NCI-H2227 (cell line): ENCODE measurements around the gene WHAMM.
A peak's percentile ranks its signal among the peaks of the same experiment; 100 is the strongest.

Source experiments
- DNase-seq: peaks from one replicate; lab custom pipeline; 2025; ENCODE audit not compliant: unreplicated experiment; lab: John Stamatoyannopoulos, UW

WHAMM gene

GRCh38 chr15:82833362-82833682 lies 23.9 kb downstream of the WHAMM start:
- no peak for DNase-seq

- no peak for DNase-seq
Observed at GRCh38 chr15:82835391-82835917, 26.0 kb downstream of the WHAMM start.

GRCh38 chr15:82838096-82838735 lies 28.8 kb downstream of the WHAMM start:
- DNase-seq: no peak

- DNase-seq: no peak
Observed at GRCh38 chr15:82839136-82839535, 29.7 kb downstream of the WHAMM start.

- no peak for DNase-seq
Observed at GRCh38 chr15:82840166-82840565, 30.7 kb downstream of the WHAMM start.

GRCh38 chr15:82843566-82843965 lies 34.1 kb downstream of the WHAMM start:
- no peak for DNase-seq

- no peak for DNase-seq
Observed at GRCh38 chr15:82845686-82846085, 36.3 kb downstream of the WHAMM start.

- no peak for DNase-seq
Observed at GRCh38 chr15:82846621-82847020, 37.2 kb downstream of the WHAMM start.

- no peak for DNase-seq
Observed at GRCh38 chr15:82847703-82848102, 38.3 kb downstream of the WHAMM start.

- no peak for DNase-seq
Observed at GRCh38 chr15:82848241-82848993, 39.0 kb downstream of the WHAMM start.

GRCh38 chr15:82849556-82850512 lies 40.4 kb downstream of the WHAMM start:
- DNase-seq: peak; percentile 72

- DNase-seq: no peak
Observed at GRCh38 chr15:82850731-82851130, 41.3 kb downstream of the WHAMM start.

- no peak for DNase-seq
Observed at GRCh38 chr15:82851306-82851850, 42.0 kb downstream of the WHAMM start.

GRCh38 chr15:82851981-82852511 lies 42.6 kb downstream of the WHAMM start:
- no peak for DNase-seq

- no peak for DNase-seq
Observed at GRCh38 chr15:82852941-82853561, 43.6 kb downstream of the WHAMM start.

GRCh38 chr15:82854554-82854953 lies 45.1 kb downstream of the WHAMM start:
- DNase-seq: no peak

- peak; percentile 1 for DNase-seq
Observed at GRCh38 chr15:82855286-82856100, 46.1 kb downstream of the WHAMM start.

GRCh38 chr15:82856397-82857170 lies 47.2 kb downstream of the WHAMM start:
- no peak for DNase-seq

GRCh38 chr15:82858932-82859331 lies 49.5 kb downstream of the WHAMM start:
- DNase-seq: no peak
